Measurements from ENCODE around the gene TMEM161A. TPM values are rescaled to one million over a fixed set of nuclear protein-coding genes. Genes with fewer than 3 reads are reported as not detected.
A peak's percentile ranks its signal among the peaks of the same experiment; 100 is the strongest.

TMEM161A gene
- total and polyA plus RNA-seq, 2 experiments from 2014 or later: 38.9 to 59.5 TPM

DNA sequence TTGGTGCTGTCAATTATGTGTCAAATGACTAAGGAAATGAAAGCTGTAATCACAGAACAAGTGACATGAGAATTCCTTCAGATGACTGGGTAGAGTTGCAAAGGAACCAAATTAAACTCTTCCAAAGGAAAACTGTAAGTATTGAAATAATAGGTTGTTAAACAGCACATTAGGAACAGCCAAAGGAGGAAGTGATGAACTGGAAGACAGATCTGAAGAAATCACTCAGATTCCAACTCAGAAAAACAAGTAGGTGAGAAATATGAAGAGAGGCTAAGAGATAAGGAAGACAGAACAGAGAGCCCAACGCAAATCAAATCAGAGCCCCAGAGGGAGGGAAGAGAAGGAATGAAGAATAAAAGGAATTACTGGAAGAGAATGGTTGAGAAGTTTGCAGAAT is 15.4 kb downstream of the TMEM161A start:
- no peak overlapping the region for H3K4me3 ChIP-seq
- Mint-ChIP-seq H3K9me3 (peaks cover 13% of the 10 kb centered on the region), H3K36me3 (ENCODE audit: low read depth) (peaks cover 41% of the 10 kb centered on the region), H3K4me1 (no peaks in the 10 kb centered on the region; the same call in 2 of the 3 replicates), H3K4me3 (no peak overlapping the region), H3K27me3 (ENCODE audit: insufficient read depth, low read depth, poor library complexity) (peaks cover 6% of the 10 kb centered on the region), H3K27ac (no peak overlapping the region)
- no peaks in the 10 kb centered on the region for H3K27me3 ChIP-seq (ENCODE audit: insufficient read depth)
- H3K79me2 ChIP-seq (replicated peaks; ENCODE audit: insufficient read depth): no peaks in the 10 kb centered on the region
- peaks cover 4% of the 10 kb centered on the region for H4K20me1 ChIP-seq (replicated peaks; ENCODE audit: insufficient read depth)
- 0 out of 2 replicates have a peak, but pooled peaks cover 8% of the 10 kb centered on the region for H3F3A ChIP-seq (replicated peaks; ENCODE audit: low read depth)
- no peak overlapping the region for H3K27ac ChIP-seq (ENCODE audit: low read depth)
- no peak for ATAC-seq
- no peaks in the 10 kb centered on the region for H3K9me2 ChIP-seq (ENCODE audit: insufficient read depth)
- no peak overlapping the region for H2AFZ ChIP-seq
- no peak for DNase-seq (ENCODE audit: low spot score)
- peaks cover 9% of the 10 kb centered on the region; the same call in 1 of the 2 replicates for H3K36me3 ChIP-seq (ENCODE audit: insufficient read depth)
- H3K4me1 ChIP-seq (ENCODE audit: insufficient read depth): peaks cover 9% of the 10 kb centered on the region; the same call in 1 of the 2 replicates
- H3K4me2 ChIP-seq: no peak overlapping the region
- TF ChIP-seq EZH2phosphoT487 (IDR thresholded peaks at IDR 0.05; ENCODE audit: unreplicated experiment) (no peak), EZH2 (IDR thresholded peaks at IDR 0.05; ENCODE audit: low read depth, unreplicated experiment) (no peak), NANOG (IDR thresholded peaks at IDR 0.05; ENCODE audit: borderline replicate concordance) (no peak)
- TF ChIP-seq, protein P1, sequence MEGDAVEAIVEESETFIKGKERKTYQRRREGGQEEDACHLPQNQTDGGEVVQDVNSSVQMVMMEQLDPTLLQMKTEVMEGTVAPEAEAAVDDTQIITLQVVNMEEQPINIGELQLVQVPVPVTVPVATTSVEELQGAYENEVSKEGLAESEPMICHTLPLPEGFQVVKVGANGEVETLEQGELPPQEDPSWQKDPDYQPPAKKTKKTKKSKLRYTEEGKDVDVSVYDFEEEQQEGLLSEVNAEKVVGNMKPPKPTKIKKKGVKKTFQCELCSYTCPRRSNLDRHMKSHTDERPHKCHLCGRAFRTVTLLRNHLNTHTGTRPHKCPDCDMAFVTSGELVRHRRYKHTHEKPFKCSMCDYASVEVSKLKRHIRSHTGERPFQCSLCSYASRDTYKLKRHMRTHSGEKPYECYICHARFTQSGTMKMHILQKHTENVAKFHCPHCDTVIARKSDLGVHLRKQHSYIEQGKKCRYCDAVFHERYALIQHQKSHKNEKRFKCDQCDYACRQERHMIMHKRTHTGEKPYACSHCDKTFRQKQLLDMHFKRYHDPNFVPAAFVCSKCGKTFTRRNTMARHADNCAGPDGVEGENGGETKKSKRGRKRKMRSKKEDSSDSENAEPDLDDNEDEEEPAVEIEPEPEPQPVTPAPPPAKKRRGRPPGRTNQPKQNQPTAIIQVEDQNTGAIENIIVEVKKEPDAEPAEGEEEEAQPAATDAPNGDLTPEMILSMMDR (conservative IDR thresholded peaks at IDR 0.05; ENCODE audit: low read depth in 2 of 2): no peak

- ATAC-seq (no peak; the same call in 2 of the 3 replicates), DNase-seq (ENCODE audit: low spot score) (no peak)
- Mint-ChIP-seq H3K4me1 (no peaks in the 10 kb centered on the region; the same call in 2 of the 3 replicates), H3K36me3 (ENCODE audit: low read depth) (peaks cover 40% of the 10 kb centered on the region), H3K27me3 (ENCODE audit: insufficient read depth, low read depth, poor library complexity) (peaks cover 5% of the 10 kb centered on the region), H3K4me3 (no peak overlapping the region; the same call in 2 of the 3 replicates), H3K9me3 (peaks cover 13% of the 10 kb centered on the region), H3K27ac (peak overlapping the region; percentile 44; the same call in 1 of the 2 replicates)
- Histone ChIP-seq H3K79me2 (replicated peaks; ENCODE audit: insufficient read depth) (no peaks in the 10 kb centered on the region), H3K27me3 (ENCODE audit: insufficient read depth) (no peaks in the 10 kb centered on the region), H3K27ac (ENCODE audit: low read depth) (peak overlapping the region; percentile 66), H3K4me2 (peak overlapping the region; percentile 94), H4K20me1 (replicated peaks; ENCODE audit: insufficient read depth) (peaks cover 4% of the 10 kb centered on the region), H3K36me3 (ENCODE audit: insufficient read depth) (peaks cover 9% of the 10 kb centered on the region; the same call in 1 of the 2 replicates), H3K4me1 (ENCODE audit: insufficient read depth) (peaks cover 9% of the 10 kb centered on the region; the same call in 1 of the 2 replicates), H3K9me2 (ENCODE audit: insufficient read depth) (no peaks in the 10 kb centered on the region), H3K4me3 (peak overlapping the region; percentile 64), H3F3A (replicated peaks; ENCODE audit: low read depth) (0 out of 2 replicates have a peak, but pooled peaks cover 8% of the 10 kb centered on the region), H2AFZ (no peak overlapping the region)
- no peak for TF ChIP-seq EZH2 (IDR thresholded peaks at IDR 0.05; ENCODE audit: low read depth, unreplicated experiment)
- no peak for TF ChIP-seq STAT1 (IDR thresholded peaks at IDR 0.05; ENCODE audit: unreplicated experiment)
- TF ChIP-seq EZH2phosphoT487 (IDR thresholded peaks at IDR 0.05; ENCODE audit: unreplicated experiment): no peak
- TF ChIP-seq, protein P2, sequence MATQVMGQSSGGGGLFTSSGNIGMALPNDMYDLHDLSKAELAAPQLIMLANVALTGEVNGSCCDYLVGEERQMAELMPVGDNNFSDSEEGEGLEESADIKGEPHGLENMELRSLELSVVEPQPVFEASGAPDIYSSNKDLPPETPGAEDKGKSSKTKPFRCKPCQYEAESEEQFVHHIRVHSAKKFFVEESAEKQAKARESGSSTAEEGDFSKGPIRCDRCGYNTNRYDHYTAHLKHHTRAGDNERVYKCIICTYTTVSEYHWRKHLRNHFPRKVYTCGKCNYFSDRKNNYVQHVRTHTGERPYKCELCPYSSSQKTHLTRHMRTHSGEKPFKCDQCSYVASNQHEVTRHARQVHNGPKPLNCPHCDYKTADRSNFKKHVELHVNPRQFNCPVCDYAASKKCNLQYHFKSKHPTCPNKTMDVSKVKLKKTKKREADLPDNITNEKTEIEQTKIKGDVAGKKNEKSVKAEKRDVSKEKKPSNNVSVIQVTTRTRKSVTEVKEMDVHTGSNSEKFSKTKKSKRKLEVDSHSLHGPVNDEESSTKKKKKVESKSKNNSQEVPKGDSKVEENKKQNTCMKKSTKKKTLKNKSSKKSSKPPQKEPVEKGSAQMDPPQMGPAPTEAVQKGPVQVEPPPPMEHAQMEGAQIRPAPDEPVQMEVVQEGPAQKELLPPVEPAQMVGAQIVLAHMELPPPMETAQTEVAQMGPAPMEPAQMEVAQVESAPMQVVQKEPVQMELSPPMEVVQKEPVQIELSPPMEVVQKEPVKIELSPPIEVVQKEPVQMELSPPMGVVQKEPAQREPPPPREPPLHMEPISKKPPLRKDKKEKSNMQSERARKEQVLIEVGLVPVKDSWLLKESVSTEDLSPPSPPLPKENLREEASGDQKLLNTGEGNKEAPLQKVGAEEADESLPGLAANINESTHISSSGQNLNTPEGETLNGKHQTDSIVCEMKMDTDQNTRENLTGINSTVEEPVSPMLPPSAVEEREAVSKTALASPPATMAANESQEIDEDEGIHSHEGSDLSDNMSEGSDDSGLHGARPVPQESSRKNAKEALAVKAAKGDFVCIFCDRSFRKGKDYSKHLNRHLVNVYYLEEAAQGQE (IDR thresholded peaks at IDR 0.05; ENCODE audit: unreplicated experiment): no peak
These were observed 16.9 kb downstream of the TMEM161A start for GRCh38 chr19:19121371-19121770.

All from GM23338 (cell line).